ENCODE data around the gene ATP6V0C.
"Not testable (repeated sequence)": the region's sequence is repeated elsewhere in the genome, so short reads cannot be mapped to it uniquely, and the experiment has no call there.

ATP6V0C gene

DNA sequence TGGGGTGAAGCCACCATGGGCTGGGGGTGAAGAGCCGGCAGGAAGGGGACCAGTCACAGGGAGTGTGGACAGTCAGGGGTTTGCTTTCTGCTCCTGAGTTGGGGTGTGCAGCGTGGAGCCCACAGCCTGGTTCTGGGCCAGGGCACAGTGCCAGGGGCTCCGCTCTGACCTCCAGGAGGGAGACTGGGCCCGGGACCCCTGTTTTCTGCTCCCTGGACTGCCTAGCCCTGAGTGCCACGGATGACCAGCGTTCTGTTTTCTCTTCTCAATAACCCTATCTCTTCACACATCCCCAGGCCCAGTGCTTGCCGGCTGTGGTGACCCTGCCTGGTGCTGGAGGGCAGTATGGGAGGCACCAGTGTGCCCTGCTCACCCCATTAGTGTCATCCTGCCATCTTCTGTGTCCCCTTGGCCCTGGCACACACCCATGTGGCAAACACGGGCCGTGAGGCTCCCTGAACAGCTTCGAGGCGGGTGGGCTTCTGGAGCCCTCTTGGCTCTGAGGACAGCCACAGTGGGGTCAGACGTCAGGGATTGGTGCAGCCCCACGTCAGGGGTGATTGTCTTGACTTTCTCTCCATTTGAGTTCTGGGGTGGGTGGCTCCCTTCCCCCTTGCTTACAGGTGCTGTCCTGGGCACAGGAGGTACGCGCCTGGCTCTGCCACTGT lies 16.3 kb downstream of the ATP6V0C start:
- no peak for DNase-seq

DNA sequence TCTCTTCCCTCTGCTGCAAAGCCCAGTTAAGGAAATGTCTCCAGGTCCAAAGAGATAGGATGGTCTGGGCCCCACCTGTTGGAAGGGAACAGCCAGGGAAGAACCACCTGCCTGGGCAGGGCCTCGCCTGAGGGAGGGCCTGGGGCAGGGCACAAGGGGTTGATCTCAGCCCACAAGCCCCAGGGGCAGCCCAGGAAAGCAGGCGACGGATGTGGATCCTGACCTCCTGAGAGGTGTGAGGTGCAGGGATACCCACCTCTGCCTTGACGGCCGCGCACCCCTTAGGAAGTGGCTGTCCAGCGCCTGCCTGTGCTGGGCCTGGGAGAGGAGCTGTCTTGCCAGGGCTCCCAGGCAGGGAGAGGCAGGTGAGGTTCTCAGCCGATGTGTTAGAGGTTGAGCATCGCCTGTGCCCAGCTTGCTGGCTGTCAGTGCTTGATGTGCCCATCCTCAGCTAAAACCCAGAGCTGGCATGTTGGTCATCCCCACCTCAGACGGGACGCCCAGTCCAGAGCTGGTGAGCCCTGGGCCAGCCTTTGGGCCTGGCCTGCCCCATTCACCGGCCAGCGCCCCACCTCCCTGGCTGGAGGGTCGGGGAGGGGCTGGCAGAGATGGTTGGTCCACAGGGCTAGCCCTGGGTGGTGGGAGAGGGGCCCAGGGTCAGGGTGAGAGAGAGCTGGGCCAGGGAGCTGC lies 17.0 kb downstream of the ATP6V0C start:
- DNase-seq: no peak

DNA sequence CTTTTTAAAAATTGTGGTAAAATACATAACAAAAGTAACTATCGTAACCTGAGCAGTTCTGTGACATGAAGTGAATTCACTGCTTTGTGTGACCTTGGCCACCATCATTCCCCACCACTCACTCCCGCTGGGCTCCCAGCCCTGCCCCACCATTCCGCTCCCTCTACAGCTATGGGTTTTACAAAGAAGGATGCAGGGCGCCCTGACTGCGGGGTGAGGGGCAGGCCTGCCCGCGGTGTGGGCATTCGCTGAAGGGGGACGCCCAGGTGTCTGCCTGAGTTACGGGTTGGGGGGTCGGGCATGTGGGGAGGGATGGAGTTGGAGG lies 17.6 kb downstream of the ATP6V0C start, which contains the start of gene CEMP1:
Gene CEMP1 (minus strand): TSS at position 38 of the 325 bp plus-strand sequence. CDS start 335 bp downstream, outside the sequence.
- no peak for DNase-seq

DNA sequence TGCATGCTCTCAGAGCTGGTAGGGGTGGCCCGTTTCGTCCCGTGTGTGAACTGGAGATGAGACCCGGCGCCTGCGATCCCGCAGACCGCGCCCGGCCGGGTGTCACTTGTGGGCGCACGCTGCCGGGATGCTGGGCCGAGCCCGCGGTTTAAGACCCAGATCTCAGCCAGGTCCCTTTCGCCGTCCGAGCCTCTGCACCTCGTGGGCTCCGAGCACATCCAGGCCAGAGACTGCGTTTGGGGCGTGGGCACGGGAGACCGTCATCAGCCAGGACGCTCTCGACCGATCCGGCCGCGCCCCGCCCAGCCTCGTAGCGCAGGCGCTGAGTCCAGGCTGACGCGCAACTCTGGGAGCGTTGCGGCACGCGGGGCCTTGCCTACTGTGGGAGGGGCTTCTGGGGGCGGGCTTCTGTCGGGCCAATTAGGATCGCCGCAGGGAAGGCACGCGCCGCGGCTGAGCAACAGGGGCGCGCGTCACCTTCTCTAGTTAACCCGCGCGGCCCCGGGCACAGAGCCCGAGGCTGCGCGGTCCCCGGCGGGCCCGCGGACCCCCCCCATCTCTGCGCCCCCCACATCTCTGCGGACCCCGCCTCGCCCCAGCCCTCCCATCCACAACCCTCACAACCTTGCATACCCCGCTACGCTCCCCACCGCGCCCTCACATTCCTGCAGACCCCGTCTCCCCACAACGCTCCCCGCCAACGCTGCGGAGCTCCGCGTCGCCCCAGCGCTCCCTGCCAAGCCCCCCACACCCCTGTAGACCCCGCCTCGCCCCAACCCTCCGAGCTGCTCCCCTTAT lies 18.1 kb downstream of the ATP6V0C start:
- peak; percentile 97 for DNase-seq

DNA sequence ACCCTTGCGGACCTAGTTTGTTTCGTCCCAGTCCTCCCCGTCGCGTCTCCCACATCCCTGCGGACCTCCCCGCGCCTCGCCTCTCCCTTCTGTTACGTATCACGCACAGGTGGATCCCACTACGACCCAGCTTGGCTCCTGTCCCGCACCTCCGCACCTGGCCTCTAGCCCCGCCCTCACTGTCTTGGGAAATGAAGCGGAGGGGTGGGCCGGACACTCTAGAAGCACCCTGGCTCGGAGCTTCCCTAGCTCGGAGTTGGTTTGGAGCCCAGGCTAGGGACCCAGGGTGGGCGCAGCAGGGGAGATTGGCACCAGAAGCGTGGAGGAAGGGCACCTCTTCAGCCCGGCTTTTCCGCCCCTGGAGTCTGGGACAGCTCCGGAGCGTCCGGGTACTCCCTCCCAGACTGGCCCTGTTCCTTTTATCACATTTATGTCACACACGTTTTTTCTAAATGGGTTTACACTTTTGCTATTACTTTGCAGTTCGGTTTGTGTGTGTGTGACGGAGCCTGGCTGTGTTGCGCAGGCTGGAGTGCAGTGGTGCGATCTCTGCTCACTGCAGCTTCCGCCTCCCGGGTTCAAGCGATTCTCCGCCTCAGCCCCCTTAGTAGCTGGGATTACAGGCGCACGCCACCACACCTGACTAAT lies 18.9 kb downstream of the ATP6V0C start:
- DNase-seq: peak; percentile 75

DNA sequence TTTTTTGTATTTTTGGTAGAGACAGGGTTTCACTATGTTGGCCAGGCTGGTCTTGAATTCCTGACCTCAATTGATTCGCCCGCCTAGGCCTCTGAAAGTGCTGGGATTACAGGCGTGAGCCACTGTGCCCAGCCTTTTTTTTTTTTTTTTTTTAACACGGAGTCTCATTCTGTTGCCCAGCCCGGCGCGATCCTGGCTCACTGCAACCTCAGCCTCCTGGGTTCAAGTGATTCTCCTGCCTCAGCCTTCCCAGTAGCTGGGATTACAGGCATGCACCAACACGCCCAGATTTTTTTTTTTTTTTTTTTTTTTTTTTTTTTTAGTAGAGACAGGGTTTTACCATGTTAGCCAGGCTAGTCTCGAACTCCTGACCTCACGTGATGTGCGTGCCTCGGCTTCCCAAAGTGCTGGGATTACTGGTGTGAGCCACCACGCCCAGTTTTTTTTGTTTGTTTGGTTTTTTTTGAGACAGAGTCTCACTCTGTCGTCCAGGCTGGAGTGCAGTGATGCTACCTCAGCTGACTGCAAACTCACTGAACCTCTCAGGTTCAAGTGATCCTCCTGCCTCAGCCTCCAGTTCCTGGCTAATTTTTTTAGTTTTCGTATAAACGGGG lies 19.5 kb downstream of the ATP6V0C start:
- DNase-seq: not testable (repeated sequence)

DNA sequence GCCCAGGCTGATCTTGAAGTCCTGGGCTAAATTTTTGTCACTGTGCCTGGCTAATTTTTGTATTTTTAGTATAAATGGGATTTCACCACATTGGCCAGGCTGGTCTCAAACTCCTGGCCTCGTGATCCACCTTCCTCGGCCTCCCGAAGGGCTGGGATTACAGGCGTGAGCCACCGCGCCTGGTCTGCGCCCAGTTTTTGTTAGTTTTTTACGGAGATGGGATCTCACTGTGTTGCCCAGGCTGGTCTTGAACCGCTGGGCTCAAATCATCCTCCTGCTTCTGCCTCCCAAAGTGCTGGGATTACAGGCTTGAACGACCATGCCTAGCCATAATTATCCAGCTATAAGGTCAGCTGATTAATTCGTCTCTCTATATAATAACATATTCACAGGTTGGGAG lies 20.2 kb downstream of the ATP6V0C start:
- no peak for DNase-seq

DNA sequence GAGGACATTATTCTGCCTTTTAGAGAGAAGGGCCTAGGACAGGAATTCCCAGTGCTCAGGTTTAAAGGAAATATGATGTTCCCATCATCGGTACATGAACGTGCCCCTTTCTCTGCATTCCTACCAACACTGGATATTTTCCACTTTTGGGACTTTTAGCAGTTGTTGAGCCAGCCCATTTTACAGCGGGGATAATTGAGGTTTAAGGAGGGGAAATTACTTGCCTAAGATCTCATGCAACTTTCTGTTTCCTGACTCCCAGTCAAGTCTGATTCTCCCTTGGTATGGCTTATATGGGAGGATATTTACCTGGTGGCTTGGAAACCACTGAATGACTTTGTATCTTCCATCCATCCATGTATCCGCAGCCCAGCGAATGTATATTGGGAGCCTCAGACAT lies 20.6 kb downstream of the ATP6V0C start:
- DNase-seq: not testable (repeated sequence)

DNA sequence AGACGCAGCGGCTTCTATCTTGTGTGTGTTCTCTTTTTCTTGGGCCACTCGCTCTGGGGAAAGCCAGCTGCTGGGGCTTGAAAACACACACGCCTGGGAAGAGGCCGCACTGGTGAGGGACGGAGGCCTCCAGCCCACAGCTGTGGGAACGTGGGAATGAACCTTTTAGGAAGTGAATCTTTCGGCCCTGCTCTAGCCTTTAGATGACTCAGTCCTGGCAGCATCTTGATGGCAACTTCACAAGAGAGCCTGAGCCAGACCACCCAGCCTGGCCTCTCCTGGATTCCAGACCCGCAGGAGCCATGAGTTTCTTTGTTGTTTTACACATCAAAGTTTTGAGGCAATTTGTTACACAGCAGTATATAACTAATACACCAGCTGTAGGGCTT lies 21.9 kb downstream of the ATP6V0C start:
- no peak for DNase-seq

DNA sequence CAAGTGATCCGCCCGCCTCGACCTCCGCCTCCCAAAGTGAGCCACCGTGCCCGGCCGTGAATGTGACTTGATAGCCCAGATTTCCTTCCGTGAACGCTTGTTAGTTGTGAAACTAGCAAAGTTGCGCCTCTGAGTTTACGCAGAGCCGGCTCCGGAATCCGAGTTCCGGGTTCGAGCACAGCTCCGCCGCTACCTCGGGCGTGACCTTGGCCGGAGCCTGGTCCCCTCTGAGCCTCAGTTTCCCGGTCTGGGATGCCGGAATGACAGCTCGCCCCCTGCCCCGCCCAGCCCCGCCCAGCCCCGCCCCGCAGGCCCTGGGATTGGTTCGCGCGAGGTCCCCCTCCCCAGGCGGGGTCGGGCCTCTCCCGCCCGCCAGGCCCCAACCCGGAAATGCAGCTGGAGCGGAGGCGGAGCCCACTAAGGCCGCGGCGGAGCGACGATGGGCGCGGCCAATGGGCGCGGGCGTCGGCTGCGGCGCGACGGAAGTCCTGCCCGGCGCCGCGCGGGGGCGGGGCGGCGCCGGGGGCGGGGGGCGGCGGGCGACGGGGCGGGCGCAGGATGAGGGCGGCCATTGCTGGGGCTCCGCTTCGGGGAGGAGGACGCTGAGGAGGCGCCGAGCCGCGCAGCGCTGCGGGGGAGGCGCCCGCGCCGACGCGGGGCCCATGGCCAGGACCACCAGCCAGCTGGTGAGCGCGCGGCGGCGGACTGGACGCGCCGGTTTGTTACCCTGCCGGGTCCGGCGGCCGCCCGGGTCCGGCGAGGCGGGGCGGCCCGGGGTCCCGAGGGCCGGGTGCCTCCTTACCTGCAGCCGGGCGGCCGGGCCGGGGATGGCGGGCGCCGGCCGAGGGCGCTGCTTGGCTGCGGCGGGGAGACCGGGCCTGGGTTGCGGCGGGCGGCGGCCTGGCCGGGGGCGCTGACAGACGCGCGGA lies 24.0 kb downstream of the ATP6V0C start, which contains the start of gene PDPK1:
Gene PDPK1 (plus strand): TSS at position 571 of the 929 bp plus-strand sequence. CDS start 92 bp downstream, at position 663.
- DNase-seq: peak; percentile 97

DNA sequence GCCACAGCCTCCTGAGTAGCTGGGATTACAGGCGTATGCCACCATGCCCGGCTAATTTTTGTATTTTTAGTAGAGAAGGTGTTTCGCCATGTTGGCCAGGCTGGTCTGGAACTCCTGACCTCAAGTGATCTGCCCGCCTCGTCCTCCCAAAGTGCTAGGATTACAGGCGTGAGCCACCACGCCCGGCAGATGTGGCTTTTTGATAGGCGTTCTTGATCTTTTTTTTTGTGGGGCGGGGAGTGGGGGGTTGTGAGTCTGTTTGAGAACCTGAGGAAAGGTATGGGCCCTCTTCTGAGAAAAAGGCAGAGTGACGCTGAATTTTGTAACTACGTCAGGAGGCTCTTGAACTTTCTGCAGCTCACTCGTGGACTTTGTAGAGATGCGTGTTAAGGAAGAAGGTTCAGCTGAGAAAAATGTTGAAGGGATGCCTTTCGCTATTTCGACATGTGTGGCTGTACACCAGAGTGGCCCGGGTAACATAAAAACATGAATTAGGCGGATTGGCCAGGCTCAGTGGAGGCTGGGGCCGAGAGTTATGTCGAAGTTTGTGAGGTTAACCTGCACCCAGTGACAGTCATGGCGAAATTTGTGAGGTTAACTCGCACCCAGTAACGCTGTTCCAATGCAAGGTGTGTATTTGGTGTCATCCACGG lies 25.6 kb downstream of the ATP6V0C start:
- DNase-seq: not testable (repeated sequence)

DNA sequence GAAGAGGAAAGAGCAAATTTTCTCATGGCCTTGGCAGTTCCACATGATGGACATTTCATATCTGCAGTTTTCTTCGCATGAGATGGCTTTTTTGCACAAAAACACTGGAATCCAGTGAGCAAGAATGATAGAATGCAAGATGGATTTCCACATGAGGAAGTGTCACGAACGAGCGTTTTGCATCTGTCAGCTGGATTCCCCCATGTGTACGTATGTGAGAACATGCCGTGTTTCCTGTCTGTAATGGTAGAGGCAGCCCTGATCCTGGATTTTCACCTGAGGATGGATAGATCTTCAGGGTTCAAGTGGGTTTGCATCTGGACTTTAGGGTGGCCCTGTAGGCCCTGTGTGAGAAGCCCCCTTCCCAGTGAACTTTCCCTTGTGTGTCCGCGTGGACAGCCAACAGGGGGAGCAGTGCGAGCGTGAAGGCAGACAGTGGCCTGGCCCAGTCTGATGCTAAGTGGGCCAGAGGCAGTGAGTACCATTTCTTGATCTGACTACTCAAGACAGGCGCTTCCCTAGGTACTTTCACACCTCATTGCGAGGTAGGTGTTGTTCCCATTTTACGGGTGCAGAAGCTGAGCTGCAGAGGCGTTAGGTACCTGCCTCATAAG lies 26.2 kb downstream of the ATP6V0C start:
- peak; percentile 55 for DNase-seq

DNA sequence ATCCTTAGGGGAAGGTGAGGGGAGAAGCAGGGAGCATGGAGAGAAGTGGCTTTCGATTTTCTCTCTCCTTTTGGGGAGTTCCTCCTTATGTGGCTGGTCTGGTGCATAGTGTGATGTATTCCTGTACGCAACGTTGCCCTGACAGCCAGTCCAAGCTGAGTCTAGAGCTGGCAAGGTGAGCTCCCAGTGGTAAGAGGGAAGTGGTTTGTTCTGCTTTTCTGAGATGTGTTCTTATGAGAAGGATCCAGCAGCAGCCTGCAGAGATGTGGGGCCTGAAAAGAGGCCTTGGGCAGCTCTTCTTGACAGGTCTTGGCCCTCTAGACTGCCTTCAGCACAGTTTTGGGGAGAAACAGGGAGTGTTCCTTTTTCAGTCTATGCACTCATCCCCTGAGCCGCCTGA lies 27.2 kb downstream of the ATP6V0C start:
- not testable (repeated sequence) for DNase-seq

DNA sequence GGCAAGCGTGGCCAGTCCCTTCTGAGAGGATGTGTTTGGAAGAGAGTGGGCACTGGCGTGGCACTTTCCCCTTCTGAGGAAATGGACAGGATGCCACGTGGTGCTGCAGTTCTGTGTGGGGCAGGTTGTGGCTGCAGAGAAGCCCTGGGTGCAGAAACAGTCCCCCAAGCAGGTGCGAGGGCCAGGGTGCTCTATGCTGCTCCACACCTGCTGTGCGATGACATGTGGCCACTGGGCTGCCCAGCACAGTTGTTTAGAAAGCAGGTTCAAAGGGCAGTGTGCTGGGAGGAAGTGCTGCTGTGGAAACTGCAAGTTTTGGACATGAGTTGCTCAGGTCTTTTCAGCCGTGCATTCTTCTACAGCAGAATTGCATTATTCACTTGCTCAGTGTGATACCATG lies 27.7 kb downstream of the ATP6V0C start:
- not testable (repeated sequence) for DNase-seq

DNA sequence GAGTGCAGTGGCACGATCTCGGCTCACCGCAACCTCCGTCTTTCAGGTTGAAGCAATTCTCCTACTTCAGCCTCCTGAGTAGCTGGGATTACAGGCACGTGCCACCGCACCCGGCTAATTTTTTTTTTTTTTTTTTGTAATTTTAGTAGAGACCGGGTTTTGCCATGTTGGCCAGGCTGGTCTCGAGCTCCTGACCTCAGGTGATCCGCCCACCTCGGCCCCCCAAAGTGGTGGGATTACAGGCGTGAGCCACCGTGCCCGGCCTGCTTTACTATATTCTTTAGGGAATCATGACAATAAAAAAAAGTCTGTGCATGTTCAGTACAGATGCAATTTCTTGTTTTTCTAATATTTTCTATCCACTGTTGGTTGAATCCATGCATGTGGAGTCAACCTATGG lies 30.0 kb downstream of the ATP6V0C start:
- DNase-seq: not testable (repeated sequence)

DNA sequence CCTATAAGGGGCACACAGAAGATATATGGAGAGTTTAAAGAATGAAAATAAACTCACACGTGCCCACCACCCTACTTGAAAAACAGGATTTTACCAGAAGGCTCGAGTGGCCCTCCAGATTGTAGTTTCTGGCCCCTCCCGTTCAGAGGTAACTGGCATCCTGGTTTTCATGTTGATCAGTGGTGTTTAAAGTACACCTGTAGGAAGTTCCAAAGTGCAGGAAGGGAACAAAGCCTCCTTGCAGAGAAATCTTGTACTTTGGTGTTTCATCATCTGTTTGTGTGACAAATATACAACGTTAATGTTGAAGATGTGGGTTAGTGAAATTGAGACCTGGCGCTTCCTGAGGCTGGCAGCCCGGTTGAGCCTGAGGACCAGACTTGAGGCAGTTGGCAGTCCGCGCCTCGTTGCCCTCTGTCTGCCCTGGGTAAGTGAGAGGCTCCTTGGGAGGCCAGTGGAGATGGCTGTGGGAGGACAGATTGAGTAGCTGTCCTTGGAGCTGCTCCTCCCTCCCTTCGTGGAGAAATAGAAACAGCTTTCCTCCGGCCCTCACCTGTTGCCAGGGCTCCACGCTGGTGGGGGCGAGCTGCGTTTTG lies 36.6 kb downstream of the ATP6V0C start:
- DNase-seq: not testable (repeated sequence)

DNA sequence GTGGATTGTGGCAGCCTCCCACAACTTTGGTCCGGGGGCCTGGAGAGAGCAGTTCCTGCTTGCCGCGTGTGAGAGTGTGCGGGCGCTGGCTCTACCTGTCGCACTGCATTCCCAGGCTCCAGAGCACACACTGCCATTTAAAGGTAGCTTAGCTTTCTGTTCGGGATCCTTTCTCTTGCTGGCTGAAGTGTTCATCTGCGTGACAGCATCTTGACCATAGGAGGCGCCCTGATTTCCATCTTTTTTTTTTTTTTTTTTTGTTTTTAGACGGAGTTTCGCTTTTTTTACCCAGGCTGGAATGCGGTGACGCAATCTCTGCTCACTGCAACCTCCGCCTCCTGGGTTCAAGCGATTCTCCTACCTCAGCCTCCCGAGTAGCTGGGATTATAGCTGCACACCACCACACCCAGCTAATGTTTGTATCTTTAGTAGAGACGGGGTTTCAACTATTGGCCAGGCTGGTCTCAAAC lies 37.7 kb downstream of the ATP6V0C start:
- not testable (repeated sequence) for DNase-seq

DNA sequence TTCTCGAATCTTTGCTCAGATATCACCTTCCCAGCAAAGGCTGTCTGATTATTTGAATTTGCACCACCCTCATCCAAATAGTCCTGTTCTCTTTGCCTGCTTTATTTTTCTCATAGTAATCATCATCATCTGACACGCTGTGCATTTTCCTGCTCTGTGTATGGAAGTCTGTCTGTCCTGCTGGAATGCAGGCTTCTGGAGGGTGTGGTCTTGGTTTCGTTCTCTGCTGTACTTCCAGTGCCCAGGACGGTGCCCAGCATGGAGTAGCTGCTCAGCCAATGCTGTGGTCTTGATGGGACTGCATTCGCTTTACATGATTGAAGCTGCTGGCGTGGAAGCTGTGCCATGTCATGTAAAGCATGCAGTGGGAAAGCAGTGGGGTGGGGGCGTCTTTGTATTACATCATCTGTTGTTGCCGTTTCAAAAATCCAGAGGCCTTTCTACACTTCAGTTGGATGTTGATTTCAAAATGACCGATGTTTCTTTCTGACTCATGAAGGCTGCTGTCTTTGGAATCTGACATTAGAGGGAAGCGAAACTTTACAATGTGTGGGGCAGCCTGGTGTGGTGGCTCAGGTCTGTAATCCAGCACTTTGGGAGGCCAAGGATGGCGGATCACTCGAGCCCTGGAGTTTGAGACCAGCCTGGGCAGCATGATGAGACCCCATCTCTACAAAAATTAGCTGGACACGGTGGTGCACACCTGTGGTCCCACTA lies 41.1 kb downstream of the ATP6V0C start:
- DNase-seq: not testable (repeated sequence)

DNA sequence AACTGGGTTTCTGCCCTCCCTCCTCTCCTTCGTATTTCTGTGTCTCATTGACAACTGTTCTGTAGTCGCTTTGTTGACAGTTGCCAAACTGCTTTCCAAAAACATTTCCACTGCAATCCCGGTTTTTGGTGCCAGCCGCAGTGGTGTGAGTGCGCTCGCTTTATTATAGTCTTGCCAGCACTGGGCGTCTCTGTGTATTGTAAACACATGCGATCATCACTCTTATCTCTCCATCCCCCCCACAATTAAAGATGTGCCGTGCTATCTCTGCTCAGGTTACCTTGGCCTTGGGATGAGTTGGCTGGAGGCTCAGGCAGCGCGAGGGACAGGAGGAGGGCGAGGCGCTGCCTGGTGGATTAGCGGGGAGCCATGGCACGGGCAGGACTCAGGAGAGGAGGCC lies 43.4 kb downstream of the ATP6V0C start:
- not testable (repeated sequence) for DNase-seq
